HepG2 (cell line): Measurements from ENCODE around the gene KAZN. TPM values are rescaled to one million over a fixed set of nuclear protein-coding genes. Genes with fewer than 3 reads are reported as not detected.
A peak's percentile ranks its signal among the peaks of the same experiment; 100 is the strongest.

Experiments
- AHR ChIP-seq: IDR thresholded peaks from 2 replicates; pipeline ENCODE4 v1.6.1; 2018; ENCODE audit warnings: missing genetic modification reagents, missing compliant biosample characterization
- ARID4A ChIP-seq: sonication (generic); formaldehyde crosslinking; IDR thresholded peaks from 2 replicates; pipeline ENCODE4 v1.5.0; 2020; ENCODE audit warnings: mild to moderate bottlenecking, missing genetic modification reagents, borderline replicate concordance
- BRD4 ChIP-seq: sonication (generic); formaldehyde crosslinking; IDR thresholded peaks from 2 replicates; pipeline ENCODE4 v1.4.0; 2020; ENCODE audit warnings: missing genetic modification reagents
- EED ChIP-seq: sonication (generic); formaldehyde crosslinking; IDR thresholded peaks from 2 replicates; pipeline ENCODE4 v1.5.0; 2020; ENCODE audit warnings: mild to moderate bottlenecking, missing genetic modification reagents
- ERF ChIP-seq: IDR thresholded peaks from 2 replicates; pipeline ENCODE4 v1.6.1; 2018; ENCODE audit warnings: missing biosample characterization, missing genetic modification reagents
- GZF1 ChIP-seq: sonication (generic); formaldehyde crosslinking; IDR thresholded peaks from 2 replicates; pipeline ENCODE4 v1.5.1; 2020; ENCODE audit warnings: mild to moderate bottlenecking, missing genetic modification reagents
- HMGA1 ChIP-seq: sonication (generic); formaldehyde crosslinking; conservative IDR thresholded peaks from 2 replicates; pipeline ENCODE4 v1.4.0; 2020; ENCODE audit warnings: missing genetic modification reagents
- KLF15 ChIP-seq: sonication (generic); formaldehyde crosslinking; IDR thresholded peaks from 2 replicates; pipeline ENCODE4 v1.8.1; 2023; ENCODE audit warnings: borderline replicate concordance, mild to moderate bottlenecking, inconsistent platforms, missing genetic modification reagents, mixed read lengths
- LCORL ChIP-seq, 2 experiments: fragments of 450-650 bp in 1 of 2; sonication (generic) in 1 of 2; formaldehyde crosslinking in 1 of 2; IDR thresholded peaks; 2 replicates each; pipeline versions ENCODE4 v1.5.0 to v1.6.1; 2017 to 2020; ENCODE audit warnings: antibody characterized with exemption in 1 of 2, missing genetic modification reagents in 1 of 2
- MTA3 ChIP-seq: sonication (generic); formaldehyde crosslinking; IDR thresholded peaks from 2 replicates; pipeline ENCODE4 v1.4.0; 2020; ENCODE audit warnings: missing genetic modification reagents
- NR2F6 ChIP-seq, 2 experiments: IDR thresholded peaks; 2 replicates each; pipeline ENCODE4 v1.6.1; 2016; ENCODE audit warnings: antibody characterized with exemption in 1 of 2, mild to moderate bottlenecking in 1 of 2
- PHF21A ChIP-seq: sonication (generic); formaldehyde crosslinking; IDR thresholded peaks from 2 replicates; pipeline ENCODE4 v1.5.0; 2020; ENCODE audit warnings: mild to moderate bottlenecking, missing genetic modification reagents
- RFXAP ChIP-seq: sonication (generic); formaldehyde crosslinking; IDR thresholded peaks from 2 replicates; pipeline ENCODE4 v1.4.0; 2020; ENCODE audit warnings: missing genetic modification reagents, borderline replicate concordance
- SOX5 ChIP-seq: IDR thresholded peaks from 2 replicates; pipeline ENCODE4 v1.6.1; 2016; ENCODE audit warnings: borderline replicate concordance
- ZBTB39 ChIP-seq: sonication (generic); formaldehyde crosslinking; IDR thresholded peaks from 2 replicates; pipeline ENCODE4 v1.5.0; 2020; ENCODE audit warnings: missing genetic modification reagents
- ZNF33B ChIP-seq: sonication (generic); formaldehyde crosslinking; IDR thresholded peaks from 2 replicates; pipeline ENCODE4 v1.5.1; 2020; ENCODE audit warnings: mild to moderate bottlenecking, missing genetic modification reagents
- ZNF468 ChIP-seq: sonication (generic); formaldehyde crosslinking; IDR thresholded peaks from 2 replicates; pipeline ENCODE4 v1.8.0; 2022; ENCODE audit warnings: mild to moderate bottlenecking, moderate library complexity, missing genetic modification reagents
- ZNF563 ChIP-seq: sonication (generic); formaldehyde crosslinking; IDR thresholded peaks from 2 replicates; pipeline ENCODE4 v1.8.0; 2022; ENCODE audit warnings: mild to moderate bottlenecking, moderate library complexity, missing genetic modification reagents
- ZSCAN25 ChIP-seq: sonication (generic); formaldehyde crosslinking; IDR thresholded peaks from 2 replicates; pipeline ENCODE4 v1.8.0; 2022; ENCODE audit warnings: mild to moderate bottlenecking, missing genetic modification reagents
- polyA plus RNA-seq, 8 experiments: library from polyadenylated mRNA; depleted of rRNA in 3 of 8; stranded (reverse) in 7 of 8; unstranded in 1 of 8; fragments of >200 nt; fragmentation: Illumina TruSeq in 4 of 8; extraction: Trizol in 4 of 8; gene quantifications; 2 replicates each; pipeline versions ENCODE4 v1.2.1 to v1.2.3, GENCODE V29; 2011 to 2016; ENCODE audit warnings: low read depth in 4 of 8, missing spikeins in 1 of 8, mixed read lengths in 1 of 8; ENCODE audit not compliant: insufficient read depth in 1 of 8
- total RNA-seq, 5 experiments: library from RNA; depleted of rRNA; stranded (reverse); fragments of >200 nt; fragmentation: Illumina TruSeq; extraction: Trizol; gene quantifications; 2 replicates each; pipeline ENCODE4 v1.2.3, GENCODE V29; 2016; ENCODE audit warnings: low read depth in 1 of 5
- TF ChIP-seq, protein P1 (sequence below): sonication (generic); formaldehyde crosslinking; IDR thresholded peaks from 2 replicates; pipeline ENCODE4 v1.8.1; 2022; ENCODE audit warnings: low read depth, mild to moderate bottlenecking, missing genetic modification reagents

KAZN gene
- total and polyA plus RNA-seq, 2 of the 13 experiments (the other 11 are each of a cell fraction or from before 2014, with no cell fraction given), result 10.4 to 13.5 TPM

DNA sequence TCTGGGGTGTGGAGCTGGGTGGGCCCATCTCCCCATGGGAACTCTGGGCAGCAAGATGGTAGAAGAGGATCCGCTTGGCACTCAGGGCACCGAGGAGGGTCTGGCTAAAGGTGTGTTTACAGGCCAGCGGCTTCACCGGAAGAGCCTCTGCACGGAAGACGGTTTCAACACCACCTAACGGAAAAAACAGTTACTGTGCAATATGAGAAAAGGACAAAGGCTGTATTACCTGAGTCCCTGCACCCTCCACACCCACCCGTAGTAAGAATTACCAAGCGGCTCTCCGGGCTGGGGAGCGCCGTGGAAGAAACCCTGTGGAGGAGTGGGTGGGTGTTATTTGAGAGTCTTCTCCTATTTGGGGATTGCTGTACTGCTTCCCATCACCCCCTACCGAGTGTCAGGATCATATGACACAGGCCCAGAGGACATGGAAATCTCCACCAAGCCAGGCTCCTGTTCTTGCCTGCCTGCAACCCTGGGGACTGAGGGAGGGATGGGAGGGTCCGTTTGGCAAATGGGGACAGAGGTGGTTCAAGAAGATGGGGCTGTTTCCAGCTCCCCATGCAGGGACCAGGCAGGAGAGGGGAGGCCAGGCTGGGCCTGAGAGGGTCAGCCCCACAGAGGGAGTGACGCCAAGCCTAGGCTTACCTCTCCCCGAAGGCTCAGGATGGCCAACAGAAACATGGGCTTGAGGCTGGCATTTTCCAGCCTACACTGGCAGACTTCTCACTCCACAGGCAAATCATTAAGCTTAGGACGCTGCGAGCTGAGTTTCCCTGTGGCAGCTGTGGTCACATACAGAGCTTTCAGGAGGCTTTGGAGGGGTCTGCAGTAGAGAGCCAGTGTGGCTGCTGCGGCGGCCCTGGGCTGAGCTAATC, 351.6 kb downstream of the KAZN start (continued):
- TF ChIP-seq, protein P1, sequence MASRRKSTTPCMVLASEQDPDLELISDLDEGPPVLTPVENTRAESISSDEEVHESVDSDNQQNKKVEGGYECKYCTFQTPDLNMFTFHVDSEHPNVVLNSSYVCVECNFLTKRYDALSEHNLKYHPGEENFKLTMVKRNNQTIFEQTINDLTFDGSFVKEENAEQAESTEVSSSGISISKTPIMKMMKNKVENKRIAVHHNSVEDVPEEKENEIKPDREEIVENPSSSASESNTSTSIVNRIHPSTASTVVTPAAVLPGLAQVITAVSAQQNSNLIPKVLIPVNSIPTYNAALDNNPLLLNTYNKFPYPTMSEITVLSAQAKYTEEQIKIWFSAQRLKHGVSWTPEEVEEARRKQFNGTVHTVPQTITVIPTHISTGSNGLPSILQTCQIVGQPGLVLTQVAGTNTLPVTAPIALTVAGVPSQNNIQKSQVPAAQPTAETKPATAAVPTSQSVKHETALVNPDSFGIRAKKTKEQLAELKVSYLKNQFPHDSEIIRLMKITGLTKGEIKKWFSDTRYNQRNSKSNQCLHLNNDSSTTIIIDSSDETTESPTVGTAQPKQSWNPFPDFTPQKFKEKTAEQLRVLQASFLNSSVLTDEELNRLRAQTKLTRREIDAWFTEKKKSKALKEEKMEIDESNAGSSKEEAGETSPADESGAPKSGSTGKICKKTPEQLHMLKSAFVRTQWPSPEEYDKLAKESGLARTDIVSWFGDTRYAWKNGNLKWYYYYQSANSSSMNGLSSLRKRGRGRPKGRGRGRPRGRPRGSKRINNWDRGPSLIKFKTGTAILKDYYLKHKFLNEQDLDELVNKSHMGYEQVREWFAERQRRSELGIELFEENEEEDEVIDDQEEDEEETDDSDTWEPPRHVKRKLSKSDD, result 0 out of 2 replicates have a peak, but pooled peaks have one; percentile 31
- TF ChIP-seq ARID4A (CRISPR knock-in tag) (peak; percentile 22; the same call in 1 of the 2 replicates), BRD4 (CRISPR knock-in tag) (peak; percentile 63; the same call in 1 of the 2 replicates), HMGA1 (CRISPR knock-in tag) (no peak), ZNF563 (no peak), LCORL (IDR thresholded peaks at IDR 0.05) (no peak), LCORL (CRISPR knock-in tag; IDR thresholded peaks at IDR 0.05) (peak; percentile 53; the same call in 1 of the 2 replicates), ZSCAN25 (CRISPR knock-in tag) (peak; percentile 18; the same call in 1 of the 2 replicates), RFXAP (CRISPR knock-in tag) (0 out of 2 replicates have a peak, but pooled peaks have one; percentile 29), KLF15 (CRISPR knock-in tag) (no peak), MTA3 (no peak), ZNF468 (CRISPR knock-in tag) (no peak), ZNF33B (CRISPR knock-in tag) (0 out of 2 replicates have a peak, but pooled peaks have one; percentile 4), ZBTB39 (no peak; the same call in 1 of the 2 replicates), SOX5 (CRISPR knock-in tag) (peak; percentile 56; the same call in 1 of the 2 replicates), AHR (CRISPR knock-in tag) (0 out of 2 replicates have a peak, but pooled peaks have one; percentile 41), EED (CRISPR knock-in tag) (0 out of 2 replicates have a peak, but pooled peaks have one; percentile 25), NR2F6 (IDR thresholded peaks at IDR 0.05) (peak; percentile 48), NR2F6 (CRISPR knock-in tag; IDR thresholded peaks at IDR 0.05) (peak; percentile 78), GZF1 (0 out of 2 replicates have a peak, but pooled peaks have one; percentile 47), ERF (CRISPR knock-in tag) (peak; percentile 43; the same call in 1 of the 2 replicates), PHF21A (CRISPR knock-in tag) (peak; percentile 82)
